Spinal cord (tissue), 10 donors: ENCODE measurements around the gene DBNL. TPM values are rescaled to one million over a fixed set of nuclear protein-coding genes. Genes with fewer than 3 reads are reported as not detected.
A peak's percentile ranks its signal among the peaks of the same experiment; 100 is the strongest.

Experiments used
- DNase-seq, 6 donors: peaks; one replicate each; pipeline versions ENCODE4 v3.0.0 to v3.0.0-alpha.2; 2013 to 2015; ENCODE audit warnings: low spot score in 6 of 6, low read depth in 4 of 6
- H3K27ac ChIP-seq: one replicate; pipeline ENCODE4 v1.5.1; 2013; ENCODE audit warnings: low read depth, low read length, control low read depth
- H3K27me3 ChIP-seq: one replicate; pipeline ENCODE4 v1.6.1; 2013; ENCODE audit warnings: low read length; ENCODE audit not compliant: control insufficient read depth, insufficient read depth
- H3K36me3 ChIP-seq: one replicate; pipeline ENCODE4 v1.6.1; 2013; ENCODE audit warnings: low read length; ENCODE audit not compliant: control insufficient read depth, insufficient read depth
- H3K4me1 ChIP-seq: one replicate; pipeline ENCODE4 v1.6.1; 2013; ENCODE audit warnings: low read length; ENCODE audit not compliant: control insufficient read depth, insufficient read depth
- H3K4me3 ChIP-seq: one replicate; pipeline ENCODE4 v1.5.1; 2013; ENCODE audit warnings: low read depth, low read length, control low read depth
- H3K9me3 ChIP-seq: one replicate; pipeline ENCODE4 v1.6.1; 2013; ENCODE audit warnings: low read length; ENCODE audit not compliant: control insufficient read depth, insufficient read depth
- WGBS: methylation state at CpG from one replicate; pipeline ENCODE4 v1.1.5; 2013; ENCODE audit warnings: missing lambda C conversion rate; ENCODE audit not compliant: insufficient coverage; 5-methylcytosine and 5-hydroxymethylcytosine counted together
- polyA plus RNA-seq, 2 donors: library from polyadenylated mRNA; unstranded; fragments of 120-200 nt; gene quantifications; one replicate each; pipeline ENCODE4 v1.2.1, GENCODE V29; 2013; ENCODE audit not compliant: insufficient read length in 2 of 2
- total RNA-seq, 2 donors: library from RNA; depleted of rRNA in 1 of 2; stranded (reverse); fragments of 120-200 nt in 1 of 2; fragments of >200 nt in 1 of 2; gene quantifications; one replicate each; pipeline versions ENCODE4 v1.2.3 to v1.2.4, GENCODE V29; 2013 to 2014
- donor health status: healthy.

The DBNL gene
- total and polyA plus RNA-seq, 4 donors = 46.5 to 93.2 (median 87.6) TPM

DNA sequence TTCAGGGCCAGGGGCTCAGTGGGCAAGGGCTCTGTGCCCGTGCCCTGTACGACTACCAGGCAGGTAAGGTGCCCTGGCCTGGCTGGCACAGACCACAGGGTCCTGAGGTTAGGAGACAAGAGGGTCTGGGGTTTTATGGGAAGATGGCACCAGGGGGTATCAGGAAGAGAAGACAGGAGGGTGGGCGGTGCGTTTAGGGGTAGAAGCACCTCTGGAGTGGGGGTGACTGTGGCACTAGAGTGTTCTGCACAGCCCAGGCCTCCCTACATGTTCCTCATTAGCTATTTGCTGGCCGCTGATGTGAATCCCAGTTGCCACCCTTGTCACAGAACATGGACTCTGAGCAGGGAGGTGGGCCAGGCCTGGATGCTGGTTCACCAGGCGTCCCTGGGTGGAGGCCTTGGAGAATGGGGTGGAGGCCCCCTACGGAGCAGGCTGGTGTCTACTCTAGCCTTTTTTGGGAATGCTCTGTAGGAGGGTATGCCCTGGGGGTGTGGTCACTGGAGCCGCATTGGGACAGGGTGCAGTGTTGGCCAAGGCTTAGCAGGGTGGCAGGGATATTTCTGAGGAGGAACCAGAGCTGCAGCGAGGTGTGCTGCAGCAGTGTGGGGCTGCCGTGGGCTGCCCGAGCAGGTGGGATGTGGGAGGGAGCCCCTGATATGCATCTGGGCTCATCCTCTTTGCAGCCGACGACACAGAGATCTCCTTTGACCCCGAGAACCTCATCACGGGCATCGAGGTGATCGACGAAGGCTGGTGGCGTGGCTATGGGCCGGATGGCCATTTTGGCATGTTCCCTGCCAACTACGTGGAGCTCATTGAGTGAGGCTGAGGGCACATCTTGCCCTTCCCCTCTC is 15.8 kb downstream of the DBNL start:
- Histone ChIP-seq H3K4me1 (peaks cover 44% of the 10 kb centered on the region), H3K4me3 (no peak overlapping the region), H3K27me3 (no peaks in the 10 kb centered on the region), H3K27ac (no peak overlapping the region), H3K36me3 (peaks cover 75% of the 10 kb centered on the region), H3K9me3 (no peaks in the 10 kb centered on the region)
- 92% methylated on average over 21 of the region's 21 CpGs for WGBS
- no peak for DNase-seq

- Histone ChIP-seq H3K9me3 (no peaks in the 10 kb centered on the region), H3K36me3 (peaks cover 73% of the 10 kb centered on the region), H3K27ac (no peak overlapping the region), H3K27me3 (no peaks in the 10 kb centered on the region), H3K4me1 (peaks cover 52% of the 10 kb centered on the region), H3K4me3 (no peak overlapping the region)
- 75% methylated on average over 8 of the region's 8 CpGs for WGBS
- DNase-seq = no peak
These were observed 16.6 kb downstream of the DBNL start for GRCh38 chr7:44060948-44061644.

DNA sequence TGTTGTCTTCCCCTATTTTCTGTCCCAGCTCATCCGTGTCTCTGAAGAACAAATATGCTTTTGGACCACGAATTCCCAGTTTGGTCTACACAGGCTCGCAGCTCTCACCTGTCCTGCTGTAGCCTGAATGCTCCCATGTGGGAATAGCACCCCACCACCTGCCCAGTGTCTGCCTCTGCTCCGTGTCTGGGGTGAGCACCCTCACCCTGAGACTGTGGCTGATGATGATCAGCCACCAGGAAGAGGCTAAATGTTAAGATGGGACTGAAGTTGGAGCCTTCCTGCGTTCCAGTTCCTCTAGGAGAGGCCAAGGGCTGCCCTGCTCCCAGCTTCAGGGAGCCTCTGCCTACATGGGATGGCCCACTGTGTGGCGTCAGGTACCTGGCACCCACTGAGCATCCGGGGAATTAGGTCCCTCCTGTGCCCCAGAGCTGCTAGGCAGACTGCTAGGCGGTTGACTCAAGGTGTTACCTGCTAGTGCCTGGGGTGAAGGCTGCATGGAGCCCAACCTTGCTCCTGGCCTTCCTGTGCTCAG is 17.2 kb downstream of the DBNL start:
- 87% methylated on average over 8 of the region's 8 CpGs for WGBS
- H3K4me3 ChIP-seq = no peak overlapping the region
- no peak overlapping the region for H3K27ac ChIP-seq
- DNase-seq = no peak
- no peaks in the 10 kb centered on the region for H3K27me3 ChIP-seq
- H3K4me1 ChIP-seq = peaks cover 58% of the 10 kb centered on the region
- H3K9me3 ChIP-seq = no peaks in the 10 kb centered on the region
- H3K36me3 ChIP-seq = peaks cover 67% of the 10 kb centered on the region

DNA sequence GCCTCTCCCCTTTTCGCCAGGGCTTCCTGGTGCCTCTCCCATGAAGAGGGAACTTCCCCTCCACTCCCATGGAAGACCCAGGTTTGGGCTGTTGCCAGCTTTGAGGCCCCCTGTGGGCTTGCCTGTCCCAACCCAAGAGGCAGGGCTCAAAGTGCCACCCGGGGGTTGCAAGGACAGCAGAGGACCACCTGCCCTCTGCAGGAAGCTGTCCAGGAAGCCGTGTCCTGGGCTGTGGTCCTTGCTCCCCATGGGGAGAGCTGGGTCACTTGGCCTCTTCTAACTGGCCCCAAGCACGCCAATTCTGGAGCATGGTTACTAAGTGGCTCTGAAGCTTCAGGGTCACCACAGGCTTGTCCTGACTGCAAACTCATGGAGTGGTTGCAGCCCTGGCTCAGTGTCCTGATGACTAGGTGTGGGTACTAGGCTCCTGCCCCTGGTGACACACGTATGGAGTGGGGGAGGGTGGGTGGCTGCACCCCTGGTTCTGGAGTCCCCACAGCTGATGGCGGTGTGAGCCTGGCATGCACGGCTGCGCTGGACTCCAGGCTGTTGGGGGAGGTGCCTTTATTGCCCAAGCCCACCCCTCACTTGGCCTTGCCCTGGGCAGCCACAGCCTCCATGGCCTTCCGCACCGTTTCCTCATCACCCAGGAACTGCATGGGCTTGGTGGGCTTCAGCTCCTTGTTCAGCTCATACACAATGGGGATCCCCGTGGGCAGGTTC is 17.8 kb downstream of the DBNL start:
- Histone ChIP-seq H3K9me3 (no peaks in the 10 kb centered on the region), H3K27me3 (no peaks in the 10 kb centered on the region), H3K36me3 (peaks cover 61% of the 10 kb centered on the region), H3K4me3 (no peak overlapping the region), H3K4me1 (peaks cover 63% of the 10 kb centered on the region), H3K27ac (no peak overlapping the region)
- 88% methylated on average over 9 of the region's 11 CpGs for WGBS
- DNase-seq = no peak

DNA sequence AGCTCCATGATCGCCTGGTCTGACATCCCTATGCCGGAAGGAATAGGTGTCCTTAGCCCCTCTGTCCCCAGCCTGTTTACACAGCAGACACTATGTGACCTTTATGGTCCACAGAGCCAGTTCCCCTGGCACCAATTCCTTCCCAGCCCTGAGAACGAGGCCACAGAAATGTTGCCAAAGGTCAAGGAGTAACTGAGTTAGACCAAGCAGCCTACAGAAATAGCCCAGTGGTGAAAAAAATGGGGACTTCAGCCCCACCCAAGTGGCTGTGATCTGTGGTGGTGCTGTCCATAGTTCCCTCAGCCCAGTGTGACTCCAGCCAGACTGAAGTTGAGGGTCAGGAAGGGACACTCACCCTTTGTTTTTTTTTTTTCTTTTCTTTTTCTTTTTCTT is 18.4 kb downstream of the DBNL start:
- DNase-seq = no peak
- Histone ChIP-seq H3K27me3 (no peaks in the 10 kb centered on the region), H3K4me1 (peaks cover 63% of the 10 kb centered on the region), H3K27ac (no peak overlapping the region), H3K9me3 (no peaks in the 10 kb centered on the region), H3K36me3 (peaks cover 55% of the 10 kb centered on the region), H3K4me3 (no peak overlapping the region)
- 84% methylated on average over 3 of the region's 3 CpGs for WGBS

DNA sequence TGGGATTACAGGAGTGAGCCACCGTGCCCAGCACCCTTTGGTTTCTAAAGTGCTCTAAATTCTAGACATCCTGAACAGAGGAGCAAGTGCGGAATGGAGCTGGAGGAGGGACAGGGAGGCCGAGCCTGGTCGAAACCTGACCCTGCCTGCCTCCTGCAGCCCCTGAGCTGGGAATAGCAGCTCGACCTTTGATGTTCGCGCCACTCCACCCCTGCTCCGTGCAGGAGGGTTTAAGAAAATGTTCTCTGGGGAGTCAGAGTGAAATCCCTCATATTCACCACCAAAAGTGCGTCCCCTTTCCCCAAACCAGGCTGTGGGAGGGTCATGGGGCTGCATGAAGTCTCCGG is 19.0 kb downstream of the DBNL start:
- DNase-seq = no peak
- no peaks in the 10 kb centered on the region for H3K27me3 ChIP-seq
- H3K4me1 ChIP-seq = peaks cover 63% of the 10 kb centered on the region
- peaks cover 49% of the 10 kb centered on the region for H3K36me3 ChIP-seq
- no peak overlapping the region for H3K27ac ChIP-seq
- H3K4me3 ChIP-seq = no peak overlapping the region
- H3K9me3 ChIP-seq = no peaks in the 10 kb centered on the region
- WGBS = 35% methylated on average over 5 of the region's 10 CpGs

DNA sequence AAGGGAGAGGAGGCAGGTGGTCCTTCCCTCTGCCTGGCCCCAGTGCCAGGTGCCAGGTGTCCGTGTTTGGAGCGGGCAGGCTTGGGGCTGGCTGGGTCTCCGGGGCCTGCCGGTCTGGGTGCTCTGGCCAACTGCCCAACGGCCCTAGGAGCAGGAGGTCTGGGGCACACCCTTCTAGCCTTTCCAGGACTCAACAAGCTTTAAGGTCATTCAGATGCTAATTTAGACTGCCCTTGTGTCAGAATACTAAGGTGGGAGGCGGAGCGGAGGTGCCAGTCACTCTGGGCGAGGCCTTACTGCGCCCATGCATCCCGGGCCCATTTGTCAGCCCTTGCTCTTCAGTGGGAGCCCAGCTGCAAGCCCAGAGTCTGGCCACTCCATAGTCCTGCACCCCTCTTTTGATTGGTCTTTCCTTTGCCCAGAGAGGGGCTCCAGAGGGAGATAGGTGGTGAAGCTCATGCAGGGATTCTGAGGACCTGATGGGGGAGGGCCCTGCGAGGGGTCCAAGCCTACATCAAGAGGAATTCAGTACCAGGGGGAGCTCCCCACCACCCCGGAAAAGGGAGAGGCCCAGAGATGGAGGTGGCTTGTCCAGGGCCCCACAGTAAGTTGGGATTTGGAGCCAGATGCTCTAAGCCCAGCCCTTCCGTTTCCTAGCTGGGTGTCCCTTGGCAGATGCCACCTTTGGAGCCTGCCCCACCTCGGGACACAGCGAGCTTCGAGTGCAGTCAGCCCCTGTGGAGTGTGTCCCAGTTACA is 19.6 kb downstream of the DBNL start:
- WGBS = 32% methylated on average over 14 of the region's 16 CpGs
- DNase-seq = no peak
- no peaks in the 10 kb centered on the region for H3K9me3 ChIP-seq
- no peak overlapping the region for H3K4me3 ChIP-seq
- H3K27ac ChIP-seq = no peak overlapping the region
- H3K4me1 ChIP-seq = peaks cover 63% of the 10 kb centered on the region
- peaks cover 43% of the 10 kb centered on the region for H3K36me3 ChIP-seq
- no peaks in the 10 kb centered on the region for H3K27me3 ChIP-seq

- H3K27ac ChIP-seq = peak overlapping the region; percentile 42
- H3K4me1 ChIP-seq = peaks cover 63% of the 10 kb centered on the region
- H3K36me3 ChIP-seq = peaks cover 35% of the 10 kb centered on the region
- H3K9me3 ChIP-seq = no peaks in the 10 kb centered on the region
- peak overlapping the region; percentile 27 for H3K4me3 ChIP-seq
- no peak for DNase-seq
- no peaks in the 10 kb centered on the region for H3K27me3 ChIP-seq
- 29% methylated on average over 33 of the region's 33 CpGs for WGBS
These were observed 20.4 kb downstream of the DBNL start for GRCh38 chr7:44064791-44065430.
